Measurements from ENCODE around the gene EHD1. TPM values are rescaled to one million over a fixed set of nuclear protein-coding genes. Genes with fewer than 3 reads are reported as not detected.

The EHD1 gene
- total and polyA plus RNA-seq, 2 of the 8 experiments (the other 6 are each of a cell fraction or from before 2014, with no cell fraction given) = 31.5 to 42.9 TPM

DNA sequence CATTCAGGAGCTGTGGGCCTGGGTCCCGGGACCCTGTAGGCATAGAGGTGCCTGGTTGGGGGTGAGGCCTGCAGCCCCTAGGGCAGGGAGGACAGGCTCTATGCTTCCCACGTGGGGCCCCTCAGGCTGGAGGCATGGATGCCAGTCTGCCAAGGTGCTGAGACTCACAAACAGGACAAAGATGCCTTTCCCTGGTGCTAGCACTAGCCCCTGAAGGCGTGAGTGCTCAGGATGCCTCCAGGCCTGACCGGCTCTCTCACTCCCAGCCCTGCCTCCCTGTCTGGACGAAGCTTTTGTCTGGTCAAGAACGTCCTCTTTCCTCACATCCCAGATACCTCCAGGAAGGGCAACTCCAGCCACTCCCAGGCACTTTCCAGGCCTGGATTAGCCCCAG lies 36.1 kb downstream of the EHD1 start (continued):
- TF ChIP-seq USF2 (IDR thresholded peaks at IDR 0.05; ENCODE audit: low read length) = no peak
